GM21825 (cell line): ENCODE data around the gene ERC2.

ENCODE experiments used
- ATAC-seq: cut with Tn5 transposase; IDR thresholded peaks from one replicate; pipeline ENCODE4 v1.9.1; 2021; ENCODE audit warnings: mild to moderate bottlenecking, moderate library complexity; ENCODE audit not compliant: unreplicated experiment

Gene ERC2

GRCh38 chr3:55659701-55660100, 808.6 kb downstream of the ERC2 start:
- no peak for ATAC-seq

- no peak for ATAC-seq
These were observed 809.3 kb downstream of the ERC2 start for GRCh38 chr3:55658690-55659562.

- ATAC-seq, result no peak
These were observed 810.0 kb downstream of the ERC2 start for GRCh38 chr3:55658270-55658669.

DNA sequence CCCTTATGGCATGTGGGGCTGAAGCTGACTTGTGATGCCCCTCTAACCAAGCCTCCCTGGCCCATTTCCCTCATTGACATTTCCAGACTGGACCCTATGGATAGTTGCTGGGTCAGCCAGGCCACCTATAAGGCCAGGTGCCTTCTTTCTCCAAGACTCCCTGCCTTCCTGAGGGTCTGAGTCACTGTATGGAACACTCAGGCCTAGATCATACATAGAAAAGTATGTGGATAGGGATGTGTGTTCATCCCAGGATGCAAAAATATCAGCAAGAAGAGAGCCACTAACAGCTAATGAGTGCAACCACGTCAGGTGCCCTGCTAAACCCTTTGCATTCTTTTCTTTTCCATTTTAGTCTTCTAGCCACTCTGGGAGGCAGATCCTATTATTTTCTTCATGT, 812.7 kb downstream of the ERC2 start:
- no peak for ATAC-seq

GRCh38 chr3:55654123-55654760, 814.0 kb downstream of the ERC2 start:
- peak; percentile 93 for ATAC-seq

GRCh38 chr3:55651011-55651410, 817.3 kb downstream of the ERC2 start:
- no peak for ATAC-seq

GRCh38 chr3:55650011-55650410, 818.3 kb downstream of the ERC2 start:
- ATAC-seq, result no peak

DNA sequence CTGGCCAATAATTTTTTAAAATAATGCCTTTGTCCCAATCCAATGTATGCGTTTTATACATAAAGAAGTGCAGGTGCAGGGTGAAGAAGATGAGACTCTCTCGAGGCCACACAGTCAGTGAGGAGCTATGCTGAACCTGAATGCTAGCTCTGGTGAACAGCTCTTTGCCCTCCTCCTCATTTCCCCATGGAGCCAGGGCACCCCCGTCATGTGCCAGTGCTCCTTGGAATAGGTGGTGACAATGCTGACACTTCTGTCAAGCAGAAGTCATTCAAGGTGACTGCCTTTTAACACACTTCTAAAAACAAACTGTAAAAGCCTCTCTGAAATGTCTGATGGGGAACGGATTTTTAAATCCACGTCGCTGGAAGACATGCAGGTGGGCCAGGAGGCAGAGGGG, 818.7 kb downstream of the ERC2 start:
- no peak for ATAC-seq

- ATAC-seq, result no peak
These were observed 819.5 kb downstream of the ERC2 start for GRCh38 chr3:55648591-55649318.

DNA sequence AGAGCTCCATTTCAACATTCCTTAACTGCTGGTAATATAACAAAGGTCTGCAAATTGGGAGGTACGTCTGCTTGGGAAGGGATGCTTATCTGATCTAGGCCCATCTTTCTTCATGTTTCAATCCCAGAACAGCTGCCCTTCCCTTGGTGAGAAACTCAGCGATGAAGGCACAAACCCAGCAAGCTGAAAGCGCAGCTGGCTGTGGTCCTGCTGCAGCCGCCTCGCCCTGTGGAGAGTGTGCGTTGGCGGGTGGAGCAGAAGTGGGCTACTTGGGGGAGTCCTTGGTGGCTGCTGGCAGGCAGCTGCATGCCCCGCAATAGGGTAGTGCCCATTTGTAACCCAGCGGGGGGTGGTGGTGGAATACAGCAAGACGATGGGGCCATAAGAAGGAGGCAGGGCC, 820.6 kb downstream of the ERC2 start:
- ATAC-seq, result no peak

GRCh38 chr3:55647063-55647462, 821.2 kb downstream of the ERC2 start:
- ATAC-seq, result no peak

GRCh38 chr3:55646121-55646520, 822.1 kb downstream of the ERC2 start:
- no peak for ATAC-seq

DNA sequence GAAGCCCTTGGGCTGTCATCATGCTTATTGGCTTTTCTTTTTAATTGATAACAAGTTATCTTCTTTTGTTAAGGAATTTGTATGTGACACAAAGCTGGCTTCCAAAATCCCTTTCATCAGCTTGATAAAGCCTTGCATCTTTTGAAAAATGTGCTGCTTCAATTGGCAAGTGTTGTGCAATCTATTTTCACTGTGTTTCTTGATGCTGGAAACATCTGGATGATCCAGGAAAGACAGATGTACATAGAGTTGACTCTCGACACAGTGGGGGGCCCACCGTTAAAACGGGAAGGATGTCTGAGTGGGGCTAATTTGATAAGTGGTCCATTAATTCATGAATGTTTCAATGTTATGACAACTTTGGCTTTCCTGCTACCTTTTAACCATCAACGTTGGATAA, 822.8 kb downstream of the ERC2 start:
- ATAC-seq, result no peak

DNA sequence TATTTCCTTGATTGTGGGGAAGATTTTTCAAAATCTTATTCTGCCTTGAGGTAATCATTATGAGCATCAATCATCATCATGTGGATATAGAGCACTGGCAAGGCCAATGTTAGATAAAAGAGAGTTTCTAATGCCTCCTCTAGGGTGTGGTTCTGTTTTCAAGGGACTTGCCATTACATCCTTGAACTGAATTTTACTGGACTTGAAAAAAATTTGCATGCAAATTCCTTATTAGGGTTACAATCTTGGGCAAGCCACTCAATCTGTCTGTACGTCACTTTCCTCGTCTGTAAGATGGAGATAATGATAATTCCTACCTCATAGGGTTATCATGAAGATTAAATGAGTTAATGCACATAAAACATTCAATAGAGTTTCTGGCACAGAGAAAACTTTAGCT, 825.0 kb downstream of the ERC2 start:
- ATAC-seq, result no peak

- ATAC-seq, result no peak
These were observed 826.3 kb downstream of the ERC2 start for GRCh38 chr3:55641964-55642363.

GRCh38 chr3:55639896-55640765, 828.1 kb downstream of the ERC2 start:
- ATAC-seq, result no peak

DNA sequence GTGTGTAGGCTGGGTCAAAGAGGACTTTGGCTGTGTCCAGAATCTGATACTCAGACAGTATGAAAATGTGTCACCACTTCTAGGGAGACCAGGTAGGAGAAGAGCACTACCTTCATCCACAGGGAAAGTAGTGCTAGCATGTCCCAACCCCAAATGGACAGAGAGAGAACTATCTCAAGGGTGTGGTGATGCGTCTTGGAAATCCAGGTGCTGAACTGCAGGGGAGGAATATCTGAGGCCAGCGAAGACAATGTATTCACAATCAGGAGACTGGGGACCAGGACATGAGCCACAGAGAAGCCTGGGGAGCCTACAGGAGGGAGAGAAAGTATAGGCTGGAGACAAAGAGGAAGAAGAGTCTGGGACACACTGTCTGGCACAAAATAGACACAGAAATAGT, 829.1 kb downstream of the ERC2 start:
- ATAC-seq, result no peak

DNA sequence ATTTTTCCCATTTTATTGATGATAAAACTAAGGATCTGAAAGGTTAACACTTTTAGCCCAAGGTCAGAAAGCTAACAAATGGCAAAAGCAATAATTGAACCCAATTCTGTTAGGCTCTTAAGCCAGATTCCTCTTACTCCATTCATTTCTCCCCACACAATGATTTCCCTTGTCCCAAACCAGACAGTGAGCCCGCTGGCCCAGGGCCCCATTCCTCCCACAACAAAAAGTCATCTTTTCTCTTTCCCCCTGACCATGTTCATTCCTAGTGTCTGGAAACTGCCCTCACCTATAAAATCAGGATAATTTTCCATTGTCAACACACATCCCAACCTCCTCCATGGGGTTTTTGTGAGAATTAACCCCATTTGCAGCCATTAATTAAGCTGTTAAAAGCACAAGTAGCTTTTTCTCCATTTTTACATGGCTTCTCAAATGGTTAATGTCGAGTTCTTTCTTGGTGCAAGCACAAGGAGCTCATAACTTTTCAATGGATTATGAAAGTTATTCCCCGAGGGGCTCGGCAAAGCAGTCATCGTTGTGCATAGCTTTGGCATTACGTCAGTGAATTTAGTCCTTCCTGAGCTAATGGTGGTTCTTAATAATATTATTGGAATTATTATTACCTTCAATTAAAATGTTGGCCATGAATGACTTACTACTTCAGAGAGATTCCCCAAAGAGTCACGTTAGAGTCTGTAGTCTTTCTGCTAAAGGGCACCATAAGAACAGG, 830.2 kb downstream of the ERC2 start:
- ATAC-seq, result no peak

DNA sequence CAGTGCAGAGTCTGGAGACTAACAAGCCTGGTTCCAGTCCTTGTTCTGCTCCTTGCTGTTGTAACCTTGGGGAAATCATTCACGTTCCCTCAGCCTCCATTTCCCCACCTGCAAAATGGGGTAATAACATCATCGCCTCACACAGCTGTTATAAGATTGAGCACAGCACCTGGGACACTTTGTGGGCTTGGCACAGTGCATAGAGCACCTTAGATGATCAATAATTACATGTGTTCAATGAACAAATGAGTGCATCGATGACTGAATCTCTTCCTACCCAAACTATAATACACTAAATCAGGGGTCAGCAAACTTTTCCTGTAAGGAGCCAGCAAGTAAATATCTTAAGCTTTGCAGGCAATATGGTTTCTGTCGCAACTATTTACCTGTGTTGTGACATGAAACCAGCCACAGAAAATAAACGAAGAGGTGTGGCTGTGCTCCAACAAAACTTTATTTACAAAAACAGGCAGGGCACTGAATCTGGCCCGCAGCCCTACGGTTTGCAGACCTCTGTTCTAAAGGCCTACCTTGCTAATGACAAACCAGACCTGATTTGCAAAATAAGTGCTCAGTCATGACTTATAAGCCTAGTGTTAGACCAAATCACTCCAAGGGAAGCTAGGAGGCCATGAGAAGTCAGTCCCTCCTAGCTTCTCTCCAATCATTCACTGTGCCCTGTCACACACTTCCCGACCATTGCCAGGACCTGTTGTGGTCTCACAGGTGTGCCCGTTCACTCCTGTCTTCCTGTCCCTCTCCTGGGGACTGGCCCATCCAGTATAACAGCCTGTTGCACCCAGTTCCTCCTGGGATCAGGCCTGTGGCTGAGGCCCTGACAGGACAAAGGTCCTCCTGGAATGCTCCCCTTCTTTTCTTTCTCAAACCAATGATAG, 831.7 kb downstream of the ERC2 start:
- ATAC-seq, result no peak
